NCI-H524 (cell line): ENCODE data around the gene ZNF837.
"Not testable (repeated sequence)": the region's sequence is repeated elsewhere in the genome, so short reads cannot be mapped to it uniquely, and the experiment has no call there.

Experiments
- DNase-seq, 2 experiments: peaks; one replicate each; lab custom pipeline; 2025; lab: John Stamatoyannopoulos, UW

ZNF837 gene

GRCh38 chr19:58395979-58396627 lies 15.3 kb upstream of the ZNF837 start:
- no peak for DNase-seq

GRCh38 chr19:58395220-58395978 lies 14.6 kb upstream of the ZNF837 start, which contains the start of gene RNF225:
TSS of gene RNF225 (plus strand) at chr19:58395656. CDS start at chr19:58396090, 434 bp downstream.
- no peak for DNase-seq

GRCh38 chr19:58394821-58395219 lies 14.0 kb upstream of the ZNF837 start:
- DNase-seq: no peak

- DNase-seq: no peak
Measured at GRCh38 chr19:58393725-58394033, 12.8 kb upstream of the ZNF837 start.

GRCh38 chr19:58392945-58393724 lies 12.3 kb upstream of the ZNF837 start:
- DNase-seq: no peak

GRCh38 chr19:58388175-58388526 lies 7.3 kb upstream of the ZNF837 start:
- no peak for DNase-seq

- peak in 1 of 2 experiments; percentile 34 for DNase-seq
Measured at GRCh38 chr19:58387338-58388174, 6.7 kb upstream of the ZNF837 start.

- peak; percentile 97 to 99 for DNase-seq
Measured at GRCh38 chr19:58386576-58387337, 5.9 kb upstream of the ZNF837 start, which contains the start of gene RPS5. TSS of gene RPS5 (plus strand) at chr19:58387269. CDS start at chr19:58388138, 869 bp downstream.

GRCh38 chr19:58385891-58386575 lies 5.2 kb upstream of the ZNF837 start:
- DNase-seq: no peak

GRCh38 chr19:58385313-58385890 lies 4.6 kb upstream of the ZNF837 start:
- no peak for DNase-seq

GRCh38 chr19:58382997-58383603 lies 2.3 kb upstream of the ZNF837 start:
- DNase-seq: no peak

- no peak for DNase-seq
Measured at GRCh38 chr19:58381460-58382212, 806 bp upstream of the ZNF837 start.

GRCh38 chr19:58380037-58380661 lies 681 bp downstream of the ZNF837 start:
- no peak for DNase-seq

GRCh38 chr19:58379246-58379645 lies 1.6 kb downstream of the ZNF837 start:
- DNase-seq: no peak

- DNase-seq: not testable (repeated sequence)
Measured at GRCh38 chr19:58376724-58377123, 4.1 kb downstream of the ZNF837 start.

- DNase-seq: no peak
Measured at GRCh38 chr19:58374200-58374599, 6.6 kb downstream of the ZNF837 start.

- no peak for DNase-seq
Measured at GRCh38 chr19:58372311-58373133, 8.3 kb downstream of the ZNF837 start.
